HG03280 (cell line): ENCODE measurements around the gene MAGI2.

ENCODE experiments used
- ATAC-seq: cut with Tn5 transposase; IDR thresholded peaks from one replicate; pipeline ENCODE4 v1.9.1; 2021; ENCODE audit warnings: mild to moderate bottlenecking, moderate library complexity; ENCODE audit not compliant: unreplicated experiment

The MAGI2 gene

GRCh38 chr7:78448911-78449310, 1004.6 kb downstream of the MAGI2 start:
- ATAC-seq: no peak

GRCh38 chr7:78444267-78444666, 1009.2 kb downstream of the MAGI2 start:
- ATAC-seq: no peak

GRCh38 chr7:78443811-78444210, 1009.7 kb downstream of the MAGI2 start:
- ATAC-seq: no peak

DNA sequence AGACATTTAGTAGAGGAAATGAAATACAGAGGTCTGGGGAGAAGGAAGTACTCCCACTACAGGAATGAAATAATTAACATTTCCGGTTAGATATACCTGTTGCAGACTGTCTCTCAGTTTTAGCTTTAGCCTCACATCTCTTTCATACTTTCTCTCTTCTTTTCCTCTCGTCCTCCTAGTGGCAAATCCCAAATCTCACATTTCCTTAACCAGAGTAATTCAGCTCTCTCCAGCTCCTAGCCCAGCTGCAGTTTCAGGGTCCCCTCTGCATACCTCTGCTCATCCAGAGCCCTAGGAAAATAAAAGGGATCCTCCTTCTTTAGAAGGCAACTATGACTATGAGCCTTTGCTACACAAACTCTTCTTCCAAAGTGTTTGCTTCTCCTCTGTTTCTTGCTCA, 1011.7 kb downstream of the MAGI2 start:
- ATAC-seq: no peak

GRCh38 chr7:78438433-78438832, 1015.0 kb downstream of the MAGI2 start:
- no peak for ATAC-seq

- ATAC-seq: no peak
These were observed 1016.3 kb downstream of the MAGI2 start for GRCh38 chr7:78437118-78437517.

DNA sequence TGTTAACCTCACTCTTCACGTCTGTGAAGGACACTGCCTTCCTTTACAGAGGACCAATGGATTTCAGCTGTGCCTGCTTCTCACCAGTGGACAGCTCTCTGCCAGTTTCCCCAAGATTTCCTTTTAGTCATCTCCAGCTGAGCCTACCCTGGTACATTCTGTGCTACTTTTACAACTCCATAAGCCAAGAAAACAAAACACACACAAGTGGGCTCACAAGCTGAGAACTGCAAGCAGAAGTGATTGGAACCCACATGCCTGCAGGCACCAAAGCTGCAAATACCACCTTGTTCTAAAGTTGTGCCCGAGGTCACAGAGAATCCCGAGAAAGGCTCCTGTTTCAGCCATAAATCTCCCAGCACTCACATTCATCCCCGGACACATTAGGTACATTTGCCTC, 1018.1 kb downstream of the MAGI2 start:
- ATAC-seq: no peak

DNA sequence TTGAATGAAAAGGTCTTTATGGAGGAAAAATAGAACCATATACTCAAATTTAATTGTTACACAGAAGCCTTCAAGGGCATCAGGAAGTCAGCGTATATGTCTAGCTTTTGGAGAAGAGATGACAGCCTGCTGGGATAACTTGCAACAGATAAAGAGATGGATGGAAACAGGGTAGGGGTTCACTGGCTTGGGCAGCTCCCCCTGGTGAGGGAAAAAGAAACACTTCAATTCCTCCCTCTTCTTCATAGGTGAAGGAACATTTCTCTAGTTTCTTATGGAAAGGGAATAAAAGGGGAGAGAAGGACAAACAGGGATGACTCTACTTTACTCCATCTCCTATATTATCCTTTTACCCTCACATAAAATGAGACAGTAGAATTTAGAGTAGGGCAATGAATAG, 1019.2 kb downstream of the MAGI2 start:
- ATAC-seq: no peak

DNA sequence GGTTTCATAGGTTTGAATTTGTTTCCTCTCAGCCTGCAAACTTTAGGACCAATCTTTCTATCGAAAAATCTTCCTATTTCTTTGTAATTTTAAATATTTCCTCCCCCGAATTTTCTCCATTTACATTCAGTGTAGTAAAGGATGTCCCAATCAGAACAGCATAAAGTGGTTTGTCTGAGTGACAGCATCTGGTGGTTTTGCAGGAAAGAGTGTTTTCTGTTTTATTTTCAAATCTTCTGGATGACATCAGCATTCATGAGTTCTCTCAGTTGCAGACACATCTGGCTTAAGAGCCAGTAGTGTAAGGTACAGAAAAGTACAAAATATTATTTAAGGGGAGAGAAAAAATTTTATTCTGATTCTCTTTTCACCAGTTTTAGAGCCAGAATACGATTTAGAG, 1020.0 kb downstream of the MAGI2 start:
- ATAC-seq: no peak

- ATAC-seq: no peak
These were observed 1023.6 kb downstream of the MAGI2 start for GRCh38 chr7:78429878-78430277.

- ATAC-seq: no peak
These were observed 1026.3 kb downstream of the MAGI2 start for GRCh38 chr7:78427209-78427608.

- ATAC-seq: no peak
These were observed 1033.5 kb downstream of the MAGI2 start for GRCh38 chr7:78420001-78420400.

- ATAC-seq: no peak
These were observed 1036.2 kb downstream of the MAGI2 start for GRCh38 chr7:78417180-78417853.

DNA sequence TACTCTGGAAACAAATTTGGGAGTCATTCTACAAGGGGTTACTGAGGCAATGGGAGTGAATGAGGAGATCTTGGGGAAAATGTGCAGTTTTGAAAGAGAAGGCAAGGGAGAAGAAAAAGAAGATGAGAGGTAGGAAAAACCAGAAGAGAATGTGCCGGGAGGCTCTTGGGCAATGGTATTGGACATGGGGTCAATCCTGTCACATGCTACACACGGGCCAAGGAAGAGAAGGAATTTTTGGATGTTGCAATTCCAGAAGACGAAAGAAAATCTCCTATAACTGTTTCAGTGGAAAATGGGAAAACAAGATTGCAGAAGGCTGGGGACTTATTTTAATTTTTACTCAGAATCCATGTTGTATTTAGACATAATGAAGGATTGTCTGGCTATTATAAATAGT, 1039.9 kb downstream of the MAGI2 start:
- ATAC-seq: no peak

GRCh38 chr7:78412216-78412858, 1041.1 kb downstream of the MAGI2 start:
- no peak for ATAC-seq

DNA sequence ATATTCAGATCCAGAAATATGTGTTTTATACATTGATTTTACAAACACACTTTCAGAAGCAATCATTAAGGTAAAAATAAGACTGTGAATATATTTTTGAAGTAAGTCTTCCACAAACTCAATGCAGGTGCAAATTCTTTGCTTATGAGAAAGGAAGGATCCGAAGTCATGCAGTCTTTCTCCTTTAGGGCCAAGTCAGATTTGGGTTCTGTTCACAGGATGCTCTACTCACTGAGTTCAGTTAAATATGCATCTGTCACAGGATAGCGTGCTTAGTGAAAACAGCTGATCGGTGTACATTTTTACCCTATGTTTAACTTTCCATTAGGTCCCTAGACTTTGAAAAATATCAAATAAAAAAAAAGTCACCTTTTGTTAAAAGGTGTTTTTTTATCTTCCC, 1046.4 kb downstream of the MAGI2 start:
- ATAC-seq: no peak

DNA sequence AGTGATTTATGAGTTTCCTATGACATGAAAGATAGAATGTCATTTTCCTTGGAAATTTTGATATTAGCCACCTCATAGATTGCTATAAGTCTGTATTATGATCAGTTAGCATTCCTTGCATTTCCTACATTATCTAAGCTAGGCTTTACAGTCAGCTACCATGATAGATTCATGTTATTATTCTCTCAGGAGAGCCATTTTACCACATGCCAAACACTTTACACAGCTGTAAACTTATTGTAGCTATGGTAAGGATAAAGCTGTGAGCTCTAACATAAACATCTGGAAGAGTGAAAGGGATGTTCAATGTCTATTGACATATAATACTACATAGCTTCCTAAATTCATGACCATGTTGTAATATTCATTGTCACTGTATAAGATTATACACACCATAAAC, 1046.9 kb downstream of the MAGI2 start:
- no peak for ATAC-seq

GRCh38 chr7:78402096-78402495, 1051.4 kb downstream of the MAGI2 start:
- no peak for ATAC-seq

GRCh38 chr7:78400038-78400437, 1053.4 kb downstream of the MAGI2 start:
- no peak for ATAC-seq

DNA sequence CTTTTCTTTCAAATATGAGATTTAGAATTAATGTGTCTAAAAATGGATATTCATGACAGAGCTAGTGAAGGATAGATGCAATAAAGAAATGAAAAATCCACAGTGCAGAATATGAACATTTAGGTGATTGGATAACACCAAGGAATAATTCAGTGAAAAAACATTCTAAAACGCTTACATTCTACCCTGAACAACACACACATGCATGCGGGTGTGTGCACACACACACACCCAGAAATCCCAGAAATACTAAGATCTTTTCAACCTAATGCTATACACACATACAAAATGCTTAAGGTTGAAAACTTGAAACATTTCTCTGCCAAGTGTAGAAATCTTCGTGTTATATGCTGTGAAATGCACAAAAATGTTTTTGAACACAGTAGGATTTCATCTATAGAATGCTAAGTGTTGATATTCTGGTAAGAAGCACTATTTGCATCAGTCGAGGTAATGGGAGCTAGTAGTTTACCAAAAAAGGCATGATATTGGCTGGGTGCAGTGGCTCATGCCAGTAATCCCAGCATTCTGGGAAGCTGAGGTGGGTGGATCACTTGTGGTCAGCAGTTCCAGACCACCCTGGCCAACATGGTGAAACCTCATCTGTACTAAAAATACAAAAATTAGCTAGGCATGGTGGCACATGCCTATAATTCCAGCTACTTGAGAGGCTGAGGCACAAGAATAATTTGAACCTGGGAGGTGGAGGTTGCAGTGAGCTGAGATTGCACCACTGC, 1054.3 kb downstream of the MAGI2 start:
- no peak for ATAC-seq

DNA sequence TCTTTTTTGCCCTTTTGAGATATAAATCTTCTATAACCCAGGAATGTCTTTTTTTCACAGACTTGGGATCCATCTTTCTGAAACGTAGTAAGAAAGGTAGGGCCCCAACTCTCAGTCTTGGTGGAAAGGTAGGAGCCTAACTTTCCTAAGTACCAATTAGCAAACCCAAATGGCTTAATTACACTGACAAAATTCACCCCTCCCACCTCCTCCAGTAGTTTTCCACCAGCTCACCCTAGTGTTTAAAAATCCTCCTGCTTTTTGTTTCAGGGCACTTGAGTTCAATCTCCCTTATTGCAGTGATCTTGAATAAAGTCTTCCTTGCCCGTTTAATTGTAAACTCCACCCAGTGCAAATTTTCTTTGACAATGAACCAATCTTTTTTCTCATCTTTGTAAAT, 1054.9 kb downstream of the MAGI2 start:
- no peak for ATAC-seq

DNA sequence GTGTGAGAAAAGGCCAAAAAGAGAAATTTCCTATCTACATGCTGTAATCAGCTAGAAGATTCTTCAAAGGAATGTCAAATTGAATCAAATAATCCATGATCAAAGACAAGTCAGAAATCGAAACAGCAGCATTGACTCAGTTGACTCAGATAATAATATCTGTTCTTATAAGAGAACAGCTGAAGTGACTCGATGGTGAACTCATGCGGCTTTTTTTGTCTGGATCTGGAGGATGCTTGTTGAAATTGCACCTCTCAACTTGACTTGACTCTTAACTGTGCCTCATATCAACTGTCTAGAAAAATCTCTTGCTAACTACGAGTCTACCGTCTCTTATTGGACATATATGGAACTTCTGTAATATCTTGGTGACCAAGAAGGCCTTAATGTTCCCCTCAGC, 1055.4 kb downstream of the MAGI2 start:
- ATAC-seq: no peak
